Thyroid gland (tissue), 4 donors: ENCODE results near the gene RSBN1. TPM values are rescaled to one million over a fixed set of nuclear protein-coding genes. Genes with fewer than 3 reads are reported as not detected.

Experiments
- DNase-seq, 2 donors: peaks; one replicate each; pipeline ENCODE4 v3.0.0-alpha.2; 2019
- H3K27ac ChIP-seq, 3 donors: fragments of 200-600 bp; sonication (generic); 1 replicate in 2 of 3; 2 replicates in 1 of 3; pipeline ENCODE4 v1.5.1; 2016 to 2019; ENCODE audit warnings: mild to moderate bottlenecking in 1 of 3, moderate library complexity in 1 of 3
- H3K27me3 ChIP-seq: fragments of 200-600 bp; sonication (generic); one replicate; pipeline ENCODE4 v1.5.1; 2019
- H3K36me3 ChIP-seq, 2 donors: fragments of 200-600 bp; sonication (generic); one replicate each; pipeline ENCODE4 v1.5.1; 2016 to 2019
- H3K4me1 ChIP-seq, 2 donors: fragments of 200-600 bp; sonication (generic); one replicate each; pipeline ENCODE4 v1.5.1; 2017 to 2019
- H3K4me3 ChIP-seq, 3 donors: fragments of 200-600 bp; sonication (generic); replicated peaks in 1 of 3; 1 replicate in 2 of 3; 2 replicates in 1 of 3; pipeline ENCODE4 v1.5.1; 2016; ENCODE audit warnings: mild to moderate bottlenecking in 1 of 3
- H3K9me3 ChIP-seq: fragments of 200-600 bp; sonication (generic); one replicate; pipeline ENCODE4 v1.5.1; 2017
- CTCF ChIP-seq, 6 experiments: fragments of 200-600 bp in 3 of 6; fragments of 450-650 bp in 3 of 6; sonication (generic) in 3 of 6; IDR thresholded peaks; one replicate each; pipeline ENCODE4 v1.5.1; 2016 to 2019; ENCODE audit warnings: antibody characterized with exemption in 6 of 6, mild to moderate bottlenecking in 2 of 6, inconsistent platforms in 1 of 6, moderate library complexity in 1 of 6
- POLR2A ChIP-seq, 2 donors: fragments of 450-650 bp; IDR thresholded peaks; one replicate each; pipeline ENCODE4 v1.6.1; 2017; ENCODE audit warnings: antibody characterized with exemption in 2 of 2, mild to moderate bottlenecking in 2 of 2, moderate library complexity in 1 of 2
- WGBS, 2 donors: methylation state at CpG; one replicate each; pipeline ENCODE4 v1.1.5; 2017; 5-methylcytosine and 5-hydroxymethylcytosine counted together
- intact Hi-C: fragments of 100-400 bp; cut with DNase I; formaldehyde crosslinking; loops from one replicate; pipeline ENCODE4 v1.15.1; 2023
- total RNA-seq, 4 donors: library from RNA; depleted of rRNA; stranded (reverse); fragments of >200 nt; gene quantifications; one replicate each; pipeline ENCODE4 v1.2.3, GENCODE V29; 2016

Gene RSBN1
- total RNA-seq = 10 to 100 TPM; 23.7 to 31.5 (median 26.8) TPM

DNA sequence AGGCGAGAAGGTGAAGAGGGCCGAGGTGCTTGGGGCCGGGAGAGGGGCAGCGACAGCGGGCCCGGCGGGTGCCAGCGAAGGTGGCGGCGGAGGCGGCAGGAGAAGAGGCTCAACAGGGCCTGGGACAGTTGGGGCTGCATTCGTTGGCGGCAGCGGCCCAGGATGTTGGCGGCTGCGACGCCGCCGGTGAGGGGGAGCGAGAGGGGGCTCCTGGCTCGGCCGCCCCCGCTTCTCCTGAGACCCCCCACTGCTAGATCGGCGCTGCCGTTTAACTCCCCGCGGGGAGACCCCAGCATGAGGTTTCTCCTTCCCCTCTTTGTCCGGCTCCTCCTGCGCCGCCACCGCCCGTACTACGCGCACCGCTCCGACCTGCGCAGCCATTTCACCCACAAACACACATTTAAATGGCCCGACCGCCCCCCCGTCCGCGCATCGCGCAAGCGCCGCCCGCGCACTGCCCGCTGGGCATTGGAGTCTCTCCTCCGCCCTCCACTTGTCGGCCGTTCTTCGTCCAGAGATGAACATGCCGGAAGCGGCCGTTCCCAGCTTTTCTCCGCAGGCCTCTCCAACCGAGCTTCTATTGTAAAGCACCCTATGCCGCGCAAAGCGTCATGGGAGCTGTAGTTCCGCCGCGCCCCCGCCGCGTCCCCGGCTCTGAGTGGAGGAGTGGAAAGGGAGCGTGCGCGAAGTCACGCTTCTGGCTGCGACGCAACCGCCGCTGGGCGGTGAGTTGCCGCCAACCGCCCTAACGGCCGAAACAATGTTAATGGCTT lies at the start of gene RSBN1:
Gene RSBN1 (minus strand): TSS at position 589 of the 773 bp plus-strand sequence. CDS start 64 bp downstream, at position 525.
- WGBS, 2 donors = 1% methylated on average over 40 to 45 of the region's 82 CpGs
- Histone ChIP-seq H3K4me1 (peaks cover 12 to 25% of the 10 kb centered on the region in 2 donors), H3K4me3 (peak within 1 kb of the TSS; percentile 51 to 84 (median 52)), H3K27ac (peak within 1 kb of the TSS; percentile 77 to 91 (median 88)), H3K36me3 (no peaks in the 10 kb centered on the region), H3K27me3 (no peaks in the 10 kb centered on the region), H3K9me3 (no peaks in the 10 kb centered on the region)
- intact Hi-C loops = no loop called here
- DNase-seq = peak; percentile 99 to 100
- TF ChIP-seq CTCF (IDR thresholded peaks at IDR 0.05) (no peak), POLR2A (IDR thresholded peaks at IDR 0.05) (peak; percentile 75 to 97)

- Histone ChIP-seq H3K4me3 (no peak overlapping the region), H3K27me3 (no peaks in the 10 kb centered on the region), H3K4me1 (no peaks in the 10 kb centered on the region), H3K9me3 (no peaks in the 10 kb centered on the region), H3K27ac (no peak overlapping the region), H3K36me3 (no peaks in the 10 kb centered on the region)
- no peak for DNase-seq
- intact Hi-C loops = no loop called here
- TF ChIP-seq POLR2A (IDR thresholded peaks at IDR 0.05) (no peak), CTCF (IDR thresholded peaks at IDR 0.05) (no peak)
- WGBS, 2 donors = 90 to 91% methylated on average over 5 of the region's 5 CpGs
Observed at GRCh38 chr1:113861641-113862040, 49.4 kb upstream of the RSBN1 start.

DNA sequence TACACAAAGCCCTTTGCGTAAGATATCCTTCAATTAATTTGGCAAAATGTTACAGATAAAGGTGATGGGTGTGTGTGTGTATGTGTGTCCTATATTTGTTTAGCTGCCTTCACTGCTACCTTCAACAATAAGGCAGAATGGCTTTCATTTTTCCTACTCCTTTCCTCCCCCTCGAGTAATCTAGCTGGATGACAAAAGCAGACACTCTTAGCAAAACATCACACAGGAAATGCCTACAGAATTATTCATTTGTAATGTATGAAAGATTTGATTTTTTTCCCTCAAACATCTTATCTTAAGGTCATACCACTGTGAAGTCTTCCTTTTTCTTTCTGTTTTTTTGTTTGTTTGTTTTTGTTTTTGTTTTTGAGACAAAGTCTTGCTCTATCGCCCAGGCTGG lies 48.6 kb upstream of the RSBN1 start:
- H3K27ac ChIP-seq = no peak overlapping the region
- H3K27me3 ChIP-seq = no peaks in the 10 kb centered on the region
- 73 to 77% methylated on average over 3 of the region's 3 CpGs for WGBS, 2 donors
- no peaks in the 10 kb centered on the region for H3K9me3 ChIP-seq
- no peak overlapping the region for H3K4me3 ChIP-seq
- intact Hi-C loops = no loop called here
- H3K36me3 ChIP-seq = no peaks in the 10 kb centered on the region
- DNase-seq = no peak
- H3K4me1 ChIP-seq = no peaks in the 10 kb centered on the region
- TF ChIP-seq POLR2A (IDR thresholded peaks at IDR 0.05) (no peak), CTCF (IDR thresholded peaks at IDR 0.05) (no peak)

GRCh38 chr1:113859478-113860175 lies 47.4 kb upstream of the RSBN1 start:
- H3K27ac ChIP-seq = no peak overlapping the region
- no peaks in the 10 kb centered on the region for H3K9me3 ChIP-seq
- H3K36me3 ChIP-seq = no peaks in the 10 kb centered on the region
- TF ChIP-seq CTCF (IDR thresholded peaks at IDR 0.05) = no peak
- TF ChIP-seq POLR2A (IDR thresholded peaks at IDR 0.05) = no peak
- no peaks in the 10 kb centered on the region for H3K27me3 ChIP-seq
- H3K4me3 ChIP-seq = no peak overlapping the region
- 78 to 79% methylated on average over 3 of the region's 3 CpGs for WGBS, 2 donors
- intact Hi-C loops = no loop called here
- H3K4me1 ChIP-seq = no peaks in the 10 kb centered on the region
- DNase-seq = no peak

- H3K9me3 ChIP-seq = no peaks in the 10 kb centered on the region
- H3K27me3 ChIP-seq = no peaks in the 10 kb centered on the region
- no peak overlapping the region for H3K4me3 ChIP-seq
- H3K27ac ChIP-seq = no peak overlapping the region
- H3K36me3 ChIP-seq = no peaks in the 10 kb centered on the region
- no peak for DNase-seq
- TF ChIP-seq POLR2A (IDR thresholded peaks at IDR 0.05) = no peak
- H3K4me1 ChIP-seq = no peaks in the 10 kb centered on the region
- intact Hi-C loops = no loop called here
- 79 to 93% methylated on average over 1 of the region's 1 CpG for whole genome bisulfite sequencing, 2 donors
Observed at GRCh38 chr1:113858982-113859381, 46.7 kb upstream of the RSBN1 start.
